Endometrial microvascular endothelial cells (primary cell): ENCODE measurements around the gene KCNG1. TPM values are rescaled to one million over a fixed set of nuclear protein-coding genes. Genes with fewer than 3 reads are reported as not detected.
"Not testable (repeated sequence)": the region's sequence is repeated elsewhere in the genome, so short reads cannot be mapped to it uniquely, and the experiment has no call there.

Source experiments
- in situ Hi-C: cut with HindIII; loops from 2 replicates; pipeline ENCODE4 v1.10.0; 2017; ENCODE audit warnings: low sequenced_read_pairs, low pct_unique_long_range_greater_than_20kb; ENCODE audit errors: inconsistent ontology term
- total RNA-seq: library from RNA; depleted of rRNA; stranded (reverse); fragments of >200 nt; gene quantifications from one replicate; pipeline ENCODE4 v1.2.3, GENCODE V29; 2015; ENCODE audit errors: inconsistent ontology term

KCNG1 gene
- 0.37 TPM for total RNA-seq

GRCh38 chr20:51022803-51023616, at the start of gene KCNG1:
Gene KCNG1, minus strand, starts transcription at chr20:51023107. Its CDS starts 12,769 bp downstream, at chr20:51010338.
- in situ Hi-C loops: no loop called here

- in situ Hi-C loops: no loop called here
Observed at GRCh38 chr20:51070621-51071020, 47.7 kb upstream of the KCNG1 start.

- in situ Hi-C loops: no loop called here
Observed at GRCh38 chr20:51067792-51068191, 44.9 kb upstream of the KCNG1 start.

GRCh38 chr20:51065615-51066014, 42.7 kb upstream of the KCNG1 start:
- in situ Hi-C loops: no loop called here

GRCh38 chr20:51064137-51064536, 41.2 kb upstream of the KCNG1 start:
- in situ Hi-C loops: no loop called here

- in situ Hi-C loops: no loop called here
Observed at GRCh38 chr20:51062065-51062464, 39.2 kb upstream of the KCNG1 start.

GRCh38 chr20:51061418-51062045, 38.6 kb upstream of the KCNG1 start:
- in situ Hi-C loops: no loop called here

- in situ Hi-C loops: no loop called here
Observed at GRCh38 chr20:51060301-51060700, 37.4 kb upstream of the KCNG1 start.

GRCh38 chr20:51059862-51060261, 37.0 kb upstream of the KCNG1 start:
- in situ Hi-C loops: no loop called here

- in situ Hi-C loops: no loop called here
Observed at GRCh38 chr20:51058017-51058416, 35.1 kb upstream of the KCNG1 start.

GRCh38 chr20:51054233-51054632, 31.3 kb upstream of the KCNG1 start:
- in situ Hi-C loops: no loop called here

- in situ Hi-C loops: no loop called here
Observed at GRCh38 chr20:51050531-51051075, 27.7 kb upstream of the KCNG1 start.

GRCh38 chr20:51046021-51046985, 23.4 kb upstream of the KCNG1 start:
- in situ Hi-C loops: no loop called here

- in situ Hi-C loops: not testable (repeated sequence)
Observed at GRCh38 chr20:51045492-51045891, 22.6 kb upstream of the KCNG1 start.

- in situ Hi-C loops: no loop called here
Observed at GRCh38 chr20:51044796-51045195, 21.9 kb upstream of the KCNG1 start.

GRCh38 chr20:51043811-51044210, 20.9 kb upstream of the KCNG1 start:
- in situ Hi-C loops: no loop called here

GRCh38 chr20:51042657-51043247, 19.8 kb upstream of the KCNG1 start:
- in situ Hi-C loops: no loop called here

- in situ Hi-C loops: no loop called here
Observed at GRCh38 chr20:51042064-51042463, 19.2 kb upstream of the KCNG1 start.
